HG02981 (cell line): ENCODE measurements around the gene CCSER1.
A peak's percentile ranks its signal among the peaks of the same experiment; 100 is the strongest.
"Not testable (repeated sequence)": the region's sequence is repeated elsewhere in the genome, so short reads cannot be mapped to it uniquely, and the experiment has no call there.

ENCODE experiments used
- ATAC-seq: cut with Tn5 transposase; IDR thresholded peaks from one replicate; pipeline ENCODE4 v1.9.1; 2021; ENCODE audit warnings: mild to moderate bottlenecking, moderate library complexity; ENCODE audit not compliant: unreplicated experiment

The CCSER1 gene

DNA sequence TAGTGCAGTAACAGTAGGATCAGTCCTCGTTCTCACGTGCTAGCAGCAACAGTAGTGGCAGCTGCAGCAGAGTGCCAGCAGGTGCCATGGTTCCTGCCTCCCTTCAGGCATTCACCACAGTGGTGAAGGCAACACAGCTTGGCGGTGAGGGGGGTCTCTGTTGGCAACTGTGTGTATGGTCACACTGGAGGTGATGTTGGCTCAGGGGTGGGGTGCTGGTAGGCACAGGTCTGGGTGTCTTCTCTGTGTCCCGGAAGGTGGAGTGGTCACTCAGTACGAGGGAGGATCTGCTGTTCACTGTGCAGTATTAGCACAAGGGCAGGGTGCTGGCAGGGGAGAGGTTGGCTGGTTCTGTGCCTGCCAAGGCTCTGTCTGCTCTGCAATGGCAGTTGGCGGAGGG is 671.8 kb downstream of the CCSER1 start:
- ATAC-seq = no peak

DNA sequence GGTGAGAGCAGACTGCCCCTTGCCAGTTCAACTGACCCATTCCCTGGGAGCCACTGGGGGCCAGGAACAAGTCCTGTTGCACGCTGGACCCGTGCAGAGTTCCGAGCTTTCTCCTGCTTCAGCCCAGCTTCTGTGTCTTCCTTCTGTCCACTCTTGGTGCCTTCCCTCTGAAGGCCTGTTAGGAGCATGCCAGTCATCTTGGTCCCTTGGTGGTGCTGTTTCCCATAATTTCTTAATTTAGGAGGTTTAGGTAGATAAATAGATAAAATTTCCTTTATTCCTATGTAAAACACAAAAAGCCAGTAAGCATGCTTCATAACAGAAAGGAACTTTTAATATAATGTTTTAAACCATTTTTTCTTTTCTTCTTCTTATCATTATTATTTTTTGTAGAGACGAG is 672.7 kb downstream of the CCSER1 start:
- no peak for ATAC-seq

DNA sequence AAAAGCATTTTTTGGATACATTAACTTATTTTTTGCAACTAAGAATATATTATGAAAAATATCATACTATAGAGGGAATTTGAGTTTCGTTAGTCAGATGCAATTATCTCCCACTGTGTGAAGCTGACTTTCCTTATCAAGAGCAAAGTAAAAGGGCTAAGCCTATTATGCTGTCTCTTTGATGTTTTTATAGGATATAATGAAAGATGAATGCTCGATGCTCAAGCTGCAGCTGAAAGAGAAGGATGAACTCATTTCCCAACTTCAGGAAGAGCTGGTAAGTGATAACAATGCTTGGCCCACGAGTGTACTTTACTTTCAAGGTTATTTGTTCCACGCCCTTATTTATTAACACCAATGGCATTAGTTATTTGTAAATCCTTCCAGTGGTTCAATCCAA is 688.4 kb downstream of the CCSER1 start:
- ATAC-seq = no peak

DNA sequence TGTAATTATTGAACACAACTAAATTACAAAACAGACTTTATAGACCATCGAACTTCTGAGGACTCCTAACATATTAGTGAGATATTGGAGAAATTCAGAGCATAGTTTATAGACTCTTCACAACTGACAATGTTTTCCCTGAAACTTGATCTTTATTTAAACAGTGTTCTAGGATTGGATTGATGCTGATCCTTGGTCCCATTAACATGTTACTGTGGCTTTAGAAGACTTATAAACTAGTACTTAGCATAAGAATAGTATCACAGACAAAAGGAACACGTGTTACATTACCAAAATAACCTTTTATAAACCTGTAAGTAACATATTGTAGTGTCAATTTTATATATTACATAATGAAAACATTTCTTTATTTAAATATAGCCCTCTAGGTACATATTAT is 689.6 kb downstream of the CCSER1 start:
- ATAC-seq = no peak

DNA sequence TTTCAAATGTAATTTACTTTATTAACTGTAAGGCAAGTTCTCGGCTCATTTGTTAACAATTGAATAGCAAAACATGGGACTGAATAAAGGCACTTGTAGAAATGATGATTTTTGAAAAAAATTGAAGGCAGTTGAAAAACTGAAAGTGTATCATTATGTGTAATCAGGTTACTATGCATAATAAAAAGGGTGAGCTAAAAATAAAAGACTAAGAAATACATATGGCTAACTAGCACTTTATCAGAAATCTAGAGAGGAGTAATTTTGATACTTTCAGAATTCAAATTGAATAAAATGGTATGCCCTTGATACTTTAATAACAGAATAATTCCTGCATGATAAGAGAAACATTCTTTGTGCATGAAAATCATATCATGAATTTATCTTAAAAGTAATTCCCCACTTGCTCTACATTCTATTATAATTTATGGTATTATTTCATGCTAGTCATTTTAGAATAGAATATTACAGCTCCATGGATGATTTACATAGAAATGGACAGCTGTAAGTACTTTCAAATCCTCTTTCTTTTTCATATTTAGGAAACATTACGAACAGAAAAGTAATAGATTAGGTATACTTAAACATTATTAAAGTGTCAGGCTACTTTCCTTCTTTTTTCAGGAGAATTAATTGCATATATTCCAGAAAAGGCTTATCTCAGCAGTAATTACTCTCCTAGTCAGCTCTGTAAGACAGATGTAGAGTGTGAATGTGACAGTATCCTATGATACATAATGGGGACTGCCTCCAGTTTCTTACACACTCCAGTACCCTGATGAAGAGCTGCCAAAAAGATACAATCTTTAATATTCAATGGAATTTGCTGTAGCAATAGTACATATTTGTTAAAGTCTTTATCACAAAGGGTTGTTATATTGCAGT is 697.3 kb downstream of the CCSER1 start:
- peak; percentile 83 for ATAC-seq

DNA sequence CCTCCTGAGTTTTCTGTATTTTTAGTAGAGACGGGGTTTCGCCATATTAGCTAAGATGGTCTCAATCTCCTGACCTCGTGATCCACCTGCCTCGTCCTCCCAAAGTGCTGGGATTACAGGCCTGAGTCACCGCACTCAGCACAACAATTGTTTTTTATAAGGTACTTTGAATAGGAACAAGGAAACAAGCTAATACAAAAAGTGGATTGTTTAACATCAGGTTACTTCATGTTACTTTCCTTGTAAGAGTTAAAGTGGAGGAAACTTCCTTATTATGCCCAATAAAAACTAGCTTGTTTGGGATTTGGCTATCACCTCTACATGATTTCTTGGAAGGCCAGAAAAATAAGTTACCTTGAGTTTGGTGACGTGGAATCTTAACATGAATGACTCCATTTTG is 698.7 kb downstream of the CCSER1 start:
- no peak for ATAC-seq

DNA sequence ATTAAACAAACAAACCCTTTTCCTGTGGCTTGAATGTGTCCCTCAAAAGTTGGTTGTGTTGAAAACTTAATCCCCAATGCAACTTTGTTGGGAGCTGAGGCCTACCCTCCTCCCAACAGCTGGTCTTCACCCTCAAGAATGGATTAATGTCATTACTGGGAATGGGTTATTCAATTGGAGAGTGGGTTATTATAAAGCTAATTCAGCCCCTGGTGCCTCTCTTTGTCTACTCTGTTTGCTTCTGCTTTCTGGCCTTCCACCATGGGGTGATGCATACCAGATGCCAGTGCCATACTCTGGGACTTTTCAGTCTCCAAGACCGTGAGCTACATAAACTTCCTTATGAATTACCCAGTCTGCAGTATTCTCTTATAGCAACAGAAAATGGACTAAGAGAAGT is 706.5 kb downstream of the CCSER1 start:
- ATAC-seq = no peak

DNA sequence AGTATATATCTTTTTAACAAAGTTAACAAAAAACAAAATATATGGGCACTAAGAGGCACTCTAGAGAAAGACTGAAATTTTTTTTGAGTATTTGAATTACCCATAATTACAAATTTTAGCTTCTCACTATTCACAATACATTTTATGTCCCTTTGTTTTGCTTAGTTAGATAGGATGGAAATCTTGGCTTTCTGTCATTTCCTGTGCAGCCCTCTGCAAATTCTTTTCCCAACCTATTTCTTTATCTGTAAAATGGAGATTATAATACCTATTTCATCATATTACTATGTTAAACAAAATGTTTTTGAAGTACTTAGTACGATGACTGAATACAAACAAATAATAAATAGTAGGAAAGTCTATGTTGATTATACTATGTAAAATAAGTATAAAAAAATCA is 710.0 kb downstream of the CCSER1 start:
- ATAC-seq = no peak

DNA sequence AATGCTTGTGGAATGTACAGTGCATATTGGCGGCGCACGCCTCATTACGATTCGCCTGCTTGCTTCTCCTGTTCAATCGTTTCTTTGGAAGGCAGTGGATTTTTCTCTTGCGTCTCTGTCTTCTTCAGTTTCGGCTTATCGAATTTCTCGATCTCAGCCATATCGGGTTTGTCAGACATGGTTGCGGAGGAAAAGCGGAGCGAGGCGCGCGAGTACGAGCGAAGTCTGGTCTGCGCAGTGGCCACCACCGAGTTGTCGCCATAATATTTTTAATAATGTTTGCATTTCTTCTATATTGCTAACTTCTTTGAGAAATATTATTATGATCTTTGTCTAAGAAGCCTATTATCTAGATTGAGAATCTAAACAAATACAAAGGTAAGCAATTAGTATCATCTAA is 711.7 kb downstream of the CCSER1 start:
- not testable (repeated sequence) for ATAC-seq

DNA sequence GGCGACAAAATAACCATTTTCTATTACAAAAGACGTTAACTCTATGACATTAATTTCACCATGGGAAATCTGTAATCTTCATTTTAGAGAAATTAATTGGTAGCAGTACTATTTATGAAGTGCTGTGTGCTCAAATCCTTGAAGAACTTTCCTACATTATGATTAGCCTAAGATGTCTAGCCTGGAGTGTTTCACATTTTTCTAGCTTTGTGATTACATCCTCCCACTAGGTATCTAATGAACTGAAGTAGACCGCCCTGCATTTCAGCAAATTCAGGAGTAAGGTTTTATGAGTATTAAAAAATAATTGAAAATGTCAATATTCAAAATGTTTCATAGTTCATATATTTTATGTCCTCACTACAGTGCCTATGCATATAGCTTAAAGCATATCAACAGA is 713.1 kb downstream of the CCSER1 start:
- no peak for ATAC-seq

DNA sequence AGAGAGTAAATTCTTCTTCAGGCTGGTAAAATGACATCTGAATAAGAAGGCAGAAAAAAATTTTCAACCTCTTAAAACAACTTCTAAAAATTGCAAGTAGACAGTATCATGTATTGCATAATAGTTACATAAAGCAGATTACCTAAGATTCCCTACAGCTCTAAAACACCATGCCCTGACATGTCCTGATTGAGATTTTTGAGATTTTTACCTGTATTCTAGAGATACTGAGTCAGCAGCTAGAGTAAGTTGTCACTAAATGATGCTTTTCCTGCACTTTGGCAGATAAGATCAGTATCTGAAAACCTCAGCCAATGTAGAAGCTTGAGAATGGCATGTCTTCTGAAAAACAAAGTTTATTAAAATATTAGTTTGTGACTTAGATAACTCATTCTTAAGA is 713.6 kb downstream of the CCSER1 start:
- ATAC-seq = no peak

DNA sequence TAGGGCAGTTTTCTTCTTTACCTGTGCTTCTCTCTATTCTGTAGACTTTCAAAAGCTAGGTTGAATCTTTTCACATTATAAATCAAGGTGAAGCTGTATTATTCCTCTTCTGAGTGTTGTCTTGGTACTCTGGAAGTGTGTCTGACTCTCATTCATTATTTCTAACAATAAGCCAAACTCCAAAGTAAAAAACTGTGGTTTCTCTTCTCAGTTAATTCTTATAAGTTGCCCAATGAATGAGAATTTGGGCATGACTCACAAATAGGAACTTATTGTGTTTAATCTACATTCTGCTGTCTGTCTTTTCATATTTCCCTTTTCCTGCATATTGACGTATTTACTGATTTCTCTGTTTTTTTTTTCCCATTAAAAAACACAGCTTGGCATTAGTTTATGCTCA is 714.5 kb downstream of the CCSER1 start:
- no peak for ATAC-seq

DNA sequence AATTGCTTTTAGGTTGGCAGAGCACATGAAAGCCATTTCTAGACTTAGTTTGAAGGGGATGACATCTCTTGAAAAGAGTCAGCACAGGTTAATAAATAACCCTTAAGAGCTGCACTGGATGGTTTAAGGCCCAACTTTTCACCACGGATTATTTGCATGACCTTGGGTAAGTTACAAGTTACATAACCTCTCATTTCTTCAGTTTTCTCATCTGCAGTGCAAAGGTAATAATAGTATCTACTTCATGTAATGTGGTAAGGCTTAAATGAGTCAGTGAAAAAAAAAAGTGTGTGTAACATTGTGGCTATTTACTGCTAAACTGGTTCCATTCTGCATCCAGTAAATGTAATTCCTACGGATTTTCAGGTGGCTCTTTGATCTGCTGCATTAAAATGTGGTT is 715.8 kb downstream of the CCSER1 start:
- peak; percentile 98 for ATAC-seq

DNA sequence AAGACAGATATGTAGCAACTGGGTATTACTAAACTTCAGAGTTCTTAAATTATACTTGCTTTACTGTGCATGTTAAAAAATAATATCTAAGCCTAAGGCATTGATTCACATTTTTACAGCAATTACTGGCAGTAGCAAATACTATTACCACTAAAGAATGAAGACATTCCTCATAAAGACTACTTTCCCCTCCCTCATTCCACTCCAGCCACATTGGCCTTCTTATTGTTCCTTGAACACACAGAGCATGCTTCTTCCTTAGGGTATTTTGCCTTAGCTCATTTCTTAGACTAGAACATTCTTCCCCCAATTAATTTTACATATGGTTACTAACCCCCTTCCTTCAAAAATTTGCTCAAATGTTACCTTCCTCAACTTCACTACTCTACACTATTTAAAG is 717.0 kb downstream of the CCSER1 start:
- no peak for ATAC-seq

DNA sequence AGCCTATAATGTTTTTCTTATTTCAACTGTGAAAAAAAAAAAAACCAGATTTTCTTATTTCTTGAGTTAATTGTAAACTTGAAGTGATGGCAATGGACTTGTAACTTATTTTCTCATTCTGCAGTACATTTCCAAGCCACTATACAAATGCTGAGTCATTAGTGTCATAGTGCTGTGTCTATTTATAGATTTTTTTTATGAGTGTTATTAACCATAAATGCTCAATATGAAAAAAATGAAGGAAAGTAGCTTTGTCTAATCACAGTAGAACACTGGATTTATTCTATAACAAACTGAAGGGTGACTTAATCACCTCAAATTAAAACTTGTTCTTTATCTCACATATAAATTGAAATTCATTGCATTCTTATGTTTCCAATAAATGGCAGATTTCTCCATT is 718.6 kb downstream of the CCSER1 start:
- ATAC-seq = peak; percentile 33

DNA sequence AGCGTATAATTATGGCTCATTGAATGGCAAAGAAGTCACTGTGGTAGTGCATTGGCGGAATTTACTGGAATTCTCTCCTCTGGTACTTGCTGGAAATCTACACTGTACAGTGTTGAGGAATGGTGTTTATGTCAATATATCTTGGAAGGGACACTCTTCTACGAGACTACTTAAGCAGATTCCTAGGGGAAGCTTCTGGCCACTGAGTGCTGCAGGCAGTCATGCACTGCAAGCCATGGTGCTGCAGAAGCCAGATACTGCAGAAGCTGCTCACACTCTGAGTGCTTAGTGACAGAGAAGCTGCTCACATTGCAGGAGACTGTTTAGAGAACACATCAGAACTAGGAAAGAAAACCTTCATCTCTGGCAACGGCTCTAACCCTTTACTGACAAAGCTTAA is 725.0 kb downstream of the CCSER1 start:
- ATAC-seq = no peak

DNA sequence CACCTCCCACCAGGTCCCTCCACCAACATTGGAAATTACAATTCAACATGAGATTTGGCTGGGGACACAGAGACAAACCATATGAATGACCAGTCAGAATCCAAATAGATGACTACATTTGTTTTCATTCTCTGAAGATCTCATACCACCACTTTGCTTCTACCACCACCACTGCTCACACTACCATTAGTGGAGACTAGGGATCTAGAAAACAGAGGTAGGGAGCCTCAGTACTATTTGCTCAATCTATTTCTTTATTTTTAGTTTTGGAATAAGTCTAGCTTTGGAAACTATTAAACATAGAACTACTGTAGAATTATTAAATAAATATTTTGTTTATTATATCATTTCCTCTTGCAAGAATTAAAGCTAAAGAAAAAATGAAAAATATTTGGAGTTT is 727.9 kb downstream of the CCSER1 start:
- ATAC-seq = no peak

DNA sequence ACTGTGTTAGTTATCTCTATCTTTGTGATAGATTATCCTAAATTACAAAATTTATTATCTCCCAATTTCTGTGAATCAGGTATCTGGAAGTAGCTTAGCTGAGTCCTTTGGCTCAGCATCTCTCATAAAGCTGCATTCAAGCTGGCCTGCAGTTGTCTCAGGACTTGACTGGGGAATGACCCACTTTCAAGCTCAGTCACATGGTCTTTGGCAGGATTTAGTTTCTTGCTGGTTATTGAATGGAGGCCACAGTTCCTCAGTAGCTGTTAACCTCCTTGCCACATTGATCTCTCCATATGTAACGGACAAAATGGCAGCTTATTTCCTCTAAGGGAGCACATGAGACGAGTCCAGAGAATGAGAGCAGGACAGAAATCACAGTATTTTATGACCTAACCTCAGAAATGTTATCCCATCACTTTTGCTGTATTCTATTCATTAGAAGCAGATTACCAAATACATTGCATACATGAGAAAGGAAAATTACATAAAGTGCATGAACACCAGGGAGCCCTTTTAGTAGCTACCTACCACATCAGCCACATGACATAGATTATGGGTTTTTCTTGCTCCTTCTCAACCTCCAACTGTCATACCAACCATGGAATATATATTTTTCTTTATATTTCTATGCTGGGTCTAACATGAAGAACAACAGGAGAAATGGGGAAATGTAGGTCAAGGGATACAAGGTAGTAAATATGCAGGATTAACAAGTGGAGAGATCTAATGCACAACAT is 730.1 kb downstream of the CCSER1 start:
- ATAC-seq = no peak

DNA sequence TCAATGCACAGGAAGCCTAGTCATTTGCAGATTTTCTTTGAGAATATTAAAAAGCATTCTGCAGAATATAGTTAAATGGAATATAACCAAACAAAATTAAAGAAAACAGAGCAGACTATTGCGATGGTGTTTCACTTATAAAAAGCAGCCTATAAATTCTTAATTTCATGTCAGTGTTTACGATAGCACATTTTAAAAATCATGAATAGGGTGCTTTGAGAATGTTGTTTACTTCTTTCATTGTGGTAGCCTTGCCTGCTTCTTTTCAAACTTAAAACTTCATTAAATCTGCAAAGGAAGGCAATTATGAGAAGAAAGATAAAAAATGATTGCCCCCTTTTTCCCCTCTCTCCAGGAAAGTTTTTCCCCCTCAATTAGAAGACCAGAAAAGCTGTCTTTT is 748.6 kb downstream of the CCSER1 start:
- ATAC-seq = no peak

DNA sequence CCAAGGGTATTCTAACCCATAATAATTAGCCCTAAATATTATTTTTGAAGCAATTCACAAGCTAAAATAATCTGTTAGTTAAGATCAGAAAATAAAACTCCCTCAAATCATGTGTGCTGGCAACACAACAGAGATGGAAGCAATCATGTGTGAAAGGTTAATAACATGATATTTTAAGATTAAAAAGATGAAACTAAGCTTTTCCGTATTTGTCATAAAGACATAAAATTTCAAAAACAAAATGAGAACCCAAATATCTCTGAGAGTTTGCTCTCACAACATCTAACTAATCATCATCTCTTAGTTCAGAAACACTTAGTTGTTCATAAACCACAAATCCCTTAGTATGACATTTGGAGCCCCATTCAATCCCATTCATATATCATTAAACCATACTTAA is 749.1 kb downstream of the CCSER1 start:
- no peak for ATAC-seq

DNA sequence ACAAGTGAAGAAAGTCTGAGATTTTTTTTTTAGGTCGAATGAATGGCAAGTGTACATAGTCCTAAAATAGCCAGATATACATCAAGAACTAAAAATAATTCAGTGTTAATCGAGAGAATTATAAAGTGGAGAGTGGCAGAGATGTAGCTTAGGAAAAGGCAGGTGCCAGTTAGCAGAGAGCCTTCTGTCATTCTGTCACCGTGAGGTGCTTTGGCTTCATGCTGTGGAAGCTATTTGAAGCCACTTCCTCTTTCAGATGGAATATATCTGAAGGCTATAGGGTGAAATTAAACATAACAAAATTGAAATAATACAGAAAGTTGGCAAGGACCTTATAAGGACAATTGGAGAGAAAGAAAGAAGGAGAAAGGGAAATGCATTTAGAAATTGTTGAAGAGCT is 756.3 kb downstream of the CCSER1 start:
- ATAC-seq = peak; percentile 73

DNA sequence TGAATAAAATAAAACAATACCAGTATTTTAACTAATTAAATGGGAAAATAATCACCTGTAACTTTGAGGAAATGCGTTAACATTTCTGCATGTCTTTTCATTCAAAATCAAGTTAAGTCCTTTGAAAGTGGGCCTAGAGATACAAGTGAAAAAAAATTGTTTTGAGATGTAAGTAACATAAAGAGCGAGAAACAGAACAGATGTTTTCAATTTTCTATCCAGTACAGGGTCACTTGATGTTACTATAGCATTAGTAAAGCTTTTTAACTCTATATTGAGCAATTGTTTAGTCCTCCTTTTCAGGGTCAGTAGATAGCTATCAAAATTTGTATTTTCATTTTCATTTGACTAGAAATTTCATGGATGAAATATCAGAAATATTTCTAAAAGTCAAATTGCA is 761.4 kb downstream of the CCSER1 start:
- ATAC-seq = no peak
